HCT116 (cell line): ENCODE data around the gene CHST12. TPM values are rescaled to one million over a fixed set of nuclear protein-coding genes. Genes with fewer than 3 reads are reported as not detected.

Experiments
- ATAC-seq: fragments of 200-7000 bp; cut with Tn5 transposase; 2 replicates; pipeline ENCODE4 v1.9.1; 2020; ENCODE audit warnings: mild to moderate bottlenecking, moderate library complexity
- BruUV-seq: library from RNA; stranded (reverse); fragments of 400-500 nt; replicated peaks from 2 replicates; lab custom pipeline; 2021; lab: Mats Ljungman, UMichigan
- CTCF ChIA-PET: fragments of 300-600 bp; sonication (Branson Sonifier 250); formaldehyde crosslinking; loops from one replicate; lab custom pipeline; 2021; ENCODE audit warnings: antibody characterized with exemption; lab: Charles Lee
- POLR2A ChIA-PET: fragments of 300-600, 350-600 bp; sonication (Branson Sonifier 250); formaldehyde crosslinking; loops from one replicate; lab custom pipeline; 2021; ENCODE audit warnings: antibody characterized with exemption; lab: Charles Lee
- RAD21 ChIA-PET, 2 experiments: fragments of 300-600 bp; sonication (Branson Sonifier 250); formaldehyde crosslinking; loops; one replicate each; lab custom pipeline; 2023; ENCODE audit warnings: low total read pairs in 2 of 2; ENCODE audit not compliant: uncharacterized antibody in 2 of 2, unreplicated experiment in 2 of 2, low non-redundant PET in 1 of 2; lab: Charles Lee
- DNase-seq: peaks from one replicate; pipeline ENCODE4 v3.0.0-alpha.2; 2010; ENCODE audit warnings: low read depth, low spot score
- H2AFZ ChIP-seq: fragments of 200-600 bp; shearing (Covaris generic), sonication (generic); 2 replicates; pipeline ENCODE4 v1.6.1; 2017; ENCODE audit warnings: low read depth, mixed run types, mixed read lengths, antibody characterized with exemption, low read length; ENCODE audit not compliant: poor library complexity, severe bottlenecking
- H3K27ac ChIP-seq: 2 replicates; pipeline ENCODE4 v1.5.1; 2012; ENCODE audit warnings: low read depth, low read length
- H3K27me3 ChIP-seq: fragments of 200-600 bp; sonication (generic); 2 replicates; pipeline ENCODE4 v1.6.1; 2016; ENCODE audit warnings: mixed run types, low read length, mixed read lengths; ENCODE audit not compliant: insufficient read depth
- H3K36me3 ChIP-seq, 2 experiments: fragments of 200-500 bp in 1 of 2; fragments of 200-600 bp in 1 of 2; sonication (Bioruptor generic) in 1 of 2; sonication (generic) in 1 of 2; 2 replicates each; pipeline versions ENCODE4 v1.5.1 to v1.6.1; 2014 to 2016; ENCODE audit warnings: low read length in 2 of 2, inconsistent platforms in 1 of 2, mixed read lengths in 1 of 2, mixed run types in 1 of 2; ENCODE audit not compliant: insufficient read depth in 2 of 2, control insufficient read depth in 1 of 2
- H3K4me1 ChIP-seq, 2 experiments: fragments of 200-600 bp in 1 of 2; sonication (generic) in 1 of 2; 2 replicates each; pipeline versions ENCODE4 v1.5.1 to v1.6.1; 2012 to 2017; ENCODE audit warnings: low read length in 2 of 2, inconsistent platforms in 1 of 2, mild to moderate bottlenecking in 1 of 2, mixed read lengths in 1 of 2, mixed run types in 1 of 2, moderate library complexity in 1 of 2; ENCODE audit not compliant: insufficient read depth in 2 of 2, control insufficient read depth in 1 of 2
- H3K4me2 ChIP-seq: fragments of 200-600 bp; sonication (generic); 2 replicates; pipeline ENCODE4 v1.6.1; 2017; ENCODE audit warnings: mixed run types, low read length, mixed read lengths
- H3K4me3 ChIP-seq, 2 experiments: fragments of 200-600 bp in 1 of 2; sonication (generic) in 1 of 2; replicated peaks in 1 of 2; 2 replicates each; pipeline ENCODE4 v1.5.1; 2011 to 2016; ENCODE audit warnings: low read length in 2 of 2, control low read depth in 1 of 2, low read depth in 1 of 2, mild to moderate bottlenecking in 1 of 2, mixed read lengths in 1 of 2, mixed run types in 1 of 2
- H3K79me2 ChIP-seq: fragments of 200-600 bp; sonication (generic); 2 replicates; pipeline ENCODE4 v1.6.1; 2017; ENCODE audit warnings: mild to moderate bottlenecking, mixed run types, low read length, moderate library complexity, mixed read lengths; ENCODE audit not compliant: insufficient read depth
- H3K9ac ChIP-seq: fragments of 200-600 bp; sonication (generic); 2 replicates; pipeline ENCODE4 v1.6.1; 2016; ENCODE audit warnings: low read length, mixed read lengths
- H3K9me2 ChIP-seq: fragments of 200-600 bp; sonication (generic), shearing (Covaris generic); 2 replicates; pipeline ENCODE4 v1.6.1; 2017; ENCODE audit warnings: mixed run types, mild to moderate bottlenecking, moderate library complexity; ENCODE audit not compliant: insufficient read depth
- H3K9me3 ChIP-seq, 2 experiments: fragments of 200-500 bp in 1 of 2; fragments of 200-600 bp in 1 of 2; sonication (Bioruptor generic) in 1 of 2; sonication (generic) in 1 of 2; 2 replicates each; pipeline ENCODE4 v1.6.1; 2014 to 2017; ENCODE audit warnings: low read length in 2 of 2, mixed read lengths in 2 of 2, inconsistent platforms in 1 of 2, low read depth in 1 of 2, mild to moderate bottlenecking in 1 of 2, mixed run types in 1 of 2, moderate library complexity in 1 of 2; ENCODE audit not compliant: control insufficient read depth in 1 of 2, insufficient read depth in 1 of 2
- H4K20me1 ChIP-seq: fragments of 200-600 bp; sonication (generic), shearing (Covaris generic); 2 replicates; pipeline ENCODE4 v1.6.1; 2017; ENCODE audit warnings: mixed run types, mild to moderate bottlenecking, moderate library complexity; ENCODE audit not compliant: insufficient read depth
- CEBPB ChIP-seq: IDR thresholded peaks from 2 replicates; pipeline ENCODE4 v1.6.1; 2012; ENCODE audit warnings: low read depth
- EZH2 ChIP-seq: fragments of 200-600 bp; sonication (generic); IDR thresholded peaks from 2 replicates; pipeline ENCODE4 v1.6.1; 2017; ENCODE audit warnings: antibody characterized with exemption, mixed run types
- EZH2phosphoT487 ChIP-seq: fragments of 200-600 bp; IDR thresholded peaks from 2 replicates; pipeline ENCODE4 v1.6.1; 2018; ENCODE audit warnings: antibody characterized with exemption, borderline replicate concordance
- JUND ChIP-seq: IDR thresholded peaks from 2 replicates; pipeline ENCODE4 v1.6.1; 2012
- POLR2A ChIP-seq: IDR thresholded peaks from 2 replicates; pipeline ENCODE4 v1.7.0; 2011; ENCODE audit warnings: borderline replicate concordance; ENCODE audit not compliant: insufficient read depth, insufficient read length; ENCODE audit errors: extremely low read depth
- SIN3A ChIP-seq: IDR thresholded peaks from 2 replicates; pipeline ENCODE4 v1.6.1; 2012; ENCODE audit warnings: low read depth
- SP1 ChIP-seq: IDR thresholded peaks from 2 replicates; pipeline ENCODE4 v1.6.1; 2012; ENCODE audit warnings: low read depth
- SRF ChIP-seq: IDR thresholded peaks from 2 replicates; pipeline ENCODE4 v1.6.1; 2012; ENCODE audit warnings: low read depth
- ZNF274 ChIP-seq: fragments of 200-500 bp; sonication (Bioruptor generic); IDR thresholded peaks from 2 replicates; pipeline ENCODE4 v1.6.1; 2014; ENCODE audit warnings: mild to moderate bottlenecking, low read depth, low read length, inconsistent platforms
- intact Hi-C: fragments of 100-400 bp; cut with micrococcal nuclease; formaldehyde crosslinking; loops from 2 replicates; pipeline ENCODE4 v1.10.0; 2022
- total RNA-seq: library from RNA; stranded (reverse); gene quantifications from one replicate; pipeline ENCODE4 v1.2.1, GENCODE V29; 2021; ENCODE audit not compliant: unreplicated experiment
- TF ChIP-seq, protein P1 (sequence below): IDR thresholded peaks from 2 replicates; pipeline ENCODE4 v1.6.1; 2012

The CHST12 gene
- total RNA-seq, 1 experiment from 2014 or later, result 14.2 TPM

DNA sequence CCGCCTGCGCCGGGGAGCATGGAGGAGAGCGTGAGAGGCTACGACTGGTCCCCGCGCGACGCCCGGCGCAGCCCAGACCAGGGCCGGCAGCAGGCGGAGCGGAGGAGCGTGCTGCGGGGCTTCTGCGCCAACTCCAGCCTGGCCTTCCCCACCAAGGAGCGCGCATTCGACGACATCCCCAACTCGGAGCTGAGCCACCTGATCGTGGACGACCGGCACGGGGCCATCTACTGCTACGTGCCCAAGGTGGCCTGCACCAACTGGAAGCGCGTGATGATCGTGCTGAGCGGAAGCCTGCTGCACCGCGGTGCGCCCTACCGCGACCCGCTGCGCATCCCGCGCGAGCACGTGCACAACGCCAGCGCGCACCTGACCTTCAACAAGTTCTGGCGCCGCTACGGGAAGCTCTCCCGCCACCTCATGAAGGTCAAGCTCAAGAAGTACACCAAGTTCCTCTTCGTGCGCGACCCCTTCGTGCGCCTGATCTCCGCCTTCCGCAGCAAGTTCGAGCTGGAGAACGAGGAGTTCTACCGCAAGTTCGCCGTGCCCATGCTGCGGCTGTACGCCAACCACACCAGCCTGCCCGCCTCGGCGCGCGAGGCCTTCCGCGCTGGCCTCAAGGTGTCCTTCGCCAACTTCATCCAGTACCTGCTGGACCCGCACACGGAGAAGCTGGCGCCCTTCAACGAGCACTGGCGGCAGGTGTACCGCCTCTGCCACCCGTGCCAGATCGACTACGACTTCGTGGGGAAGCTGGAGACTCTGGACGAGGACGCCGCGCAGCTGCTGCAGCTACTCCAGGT lies 29.7 kb downstream of the CHST12 start:
- intact Hi-C loops, result no loop called here
- no peaks in the 10 kb centered on the region for H4K20me1 ChIP-seq
- no peaks in the 10 kb centered on the region for H3K9me2 ChIP-seq
- no peaks in the 10 kb centered on the region; a peak in 1 of 4 replicates for H3K9me3 ChIP-seq
- ChIA-PET RAD21 (no interaction called here), CTCF (no interaction called here), POLR2A (no interaction called here)
- H3K36me3 ChIP-seq, result no peaks in the 10 kb centered on the region
- no peak overlapping the region for H2AFZ ChIP-seq
- no peak for TF ChIP-seq ZNF274
- no peak for TF ChIP-seq POLR2A
- no peak for TF ChIP-seq EZH2phosphoT487
- no peak for TF ChIP-seq EZH2
- TF ChIP-seq SP1, result no peak
- TF ChIP-seq, protein P1, sequence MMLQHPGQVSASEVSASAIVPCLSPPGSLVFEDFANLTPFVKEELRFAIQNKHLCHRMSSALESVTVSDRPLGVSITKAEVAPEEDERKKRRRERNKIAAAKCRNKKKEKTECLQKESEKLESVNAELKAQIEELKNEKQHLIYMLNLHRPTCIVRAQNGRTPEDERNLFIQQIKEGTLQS, result no peak
- no peak for TF ChIP-seq JUND
- no peak for TF ChIP-seq SRF
- no peak for TF ChIP-seq CEBPB
- no peak for TF ChIP-seq SIN3A
- ATAC-seq, result no peak
- no peaks in the 10 kb centered on the region for H3K79me2 ChIP-seq
- no peak overlapping the region for H3K4me3 ChIP-seq
- no peak overlapping the region for H3K4me2 ChIP-seq
- no peak overlapping the region for H3K27ac ChIP-seq
- DNase-seq, result no peak
- no TSS peak for BruUV-seq
- no peak overlapping the region for H3K9ac ChIP-seq
- no peaks in the 10 kb centered on the region for H3K27me3 ChIP-seq
- no peaks in the 10 kb centered on the region for H3K4me1 ChIP-seq
